GM19397 (cell line): Measurements from ENCODE around the gene AMH.
A peak's percentile ranks its signal among the peaks of the same experiment; 100 is the strongest.
"Not testable (repeated sequence)": the region's sequence is repeated elsewhere in the genome, so short reads cannot be mapped to it uniquely, and the experiment has no call there.

ENCODE experiments used
- ATAC-seq: cut with Tn5 transposase; IDR thresholded peaks from one replicate; pipeline ENCODE4 v1.9.1; 2021; ENCODE audit warnings: mild to moderate bottlenecking, moderate library complexity; ENCODE audit not compliant: unreplicated experiment

AMH gene

GRCh38 chr19:2269244-2270156, 20.4 kb downstream of the AMH start:
- peak; percentile 64 for ATAC-seq

- ATAC-seq: no peak
Measured at GRCh38 chr19:2270157-2270422, 21.0 kb downstream of the AMH start.

GRCh38 chr19:2270423-2271233, 21.5 kb downstream of the AMH start:
- ATAC-seq: no peak

- no peak for ATAC-seq
Measured at GRCh38 chr19:2271234-2272103, 22.3 kb downstream of the AMH start.

GRCh38 chr19:2273356-2274184, 24.4 kb downstream of the AMH start:
- ATAC-seq: no peak

GRCh38 chr19:2274185-2274711, 25.1 kb downstream of the AMH start:
- ATAC-seq: no peak

GRCh38 chr19:2274931-2275535, 25.9 kb downstream of the AMH start:
- ATAC-seq: no peak

- ATAC-seq: no peak
Measured at GRCh38 chr19:2275588-2276428, 26.7 kb downstream of the AMH start.

- no peak for ATAC-seq
Measured at GRCh38 chr19:2276429-2276986, 27.4 kb downstream of the AMH start.

- ATAC-seq: no peak
Measured at GRCh38 chr19:2277138-2277537, 28.0 kb downstream of the AMH start.

GRCh38 chr19:2278459-2279158, 29.5 kb downstream of the AMH start:
- no peak for ATAC-seq

- no peak for ATAC-seq
Measured at GRCh38 chr19:2280633-2281264, 31.6 kb downstream of the AMH start.

GRCh38 chr19:2281265-2282061, 32.3 kb downstream of the AMH start:
- not testable (repeated sequence) for ATAC-seq

GRCh38 chr19:2282062-2282861, 33.1 kb downstream of the AMH start, which contains the start of gene PEAK3:
Gene PEAK3 (minus strand): TSS chr19:2282175. CDS start chr19:2280931, 1,244 bp downstream.
- ATAC-seq: no peak

GRCh38 chr19:2282862-2283237, 33.7 kb downstream of the AMH start:
- no peak for ATAC-seq
